CD4-positive, alpha-beta T cell treated with Interferon gamma for 1 hour (primary cell): Measurements from ENCODE around the gene C4orf50.

ENCODE experiments used
- DNase-seq: peaks from one replicate; pipeline ENCODE4 v3.0.0-alpha.2; 2020

The C4orf50 gene

GRCh38 chr4:5917672-5918071 is 100.6 kb downstream of the C4orf50 start:
- no peak for DNase-seq

DNA sequence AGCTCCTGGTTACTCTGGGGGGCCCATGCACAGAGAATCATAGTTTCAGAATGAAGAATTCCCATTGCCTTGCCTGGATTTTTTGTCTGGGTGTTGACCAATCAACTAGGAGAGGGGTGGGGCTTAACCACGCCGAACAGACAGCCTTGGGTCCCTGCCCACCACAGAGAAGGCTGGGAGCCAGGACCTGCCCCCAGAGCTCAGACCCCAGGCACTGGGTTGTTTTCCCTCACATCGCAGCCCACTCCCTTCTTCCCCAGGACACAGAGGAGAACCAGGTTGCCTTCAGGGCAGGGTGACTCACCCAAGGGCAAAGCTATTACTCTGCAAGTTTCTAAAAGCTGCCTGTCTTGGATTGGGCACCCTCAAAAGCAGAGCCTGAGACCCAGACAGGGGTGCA is 102.0 kb downstream of the C4orf50 start:
- no peak for DNase-seq

- DNase-seq: no peak
Observed at GRCh38 chr4:5913454-5913853, 104.8 kb downstream of the C4orf50 start.

GRCh38 chr4:5912614-5913019 is 105.6 kb downstream of the C4orf50 start:
- no peak for DNase-seq

DNA sequence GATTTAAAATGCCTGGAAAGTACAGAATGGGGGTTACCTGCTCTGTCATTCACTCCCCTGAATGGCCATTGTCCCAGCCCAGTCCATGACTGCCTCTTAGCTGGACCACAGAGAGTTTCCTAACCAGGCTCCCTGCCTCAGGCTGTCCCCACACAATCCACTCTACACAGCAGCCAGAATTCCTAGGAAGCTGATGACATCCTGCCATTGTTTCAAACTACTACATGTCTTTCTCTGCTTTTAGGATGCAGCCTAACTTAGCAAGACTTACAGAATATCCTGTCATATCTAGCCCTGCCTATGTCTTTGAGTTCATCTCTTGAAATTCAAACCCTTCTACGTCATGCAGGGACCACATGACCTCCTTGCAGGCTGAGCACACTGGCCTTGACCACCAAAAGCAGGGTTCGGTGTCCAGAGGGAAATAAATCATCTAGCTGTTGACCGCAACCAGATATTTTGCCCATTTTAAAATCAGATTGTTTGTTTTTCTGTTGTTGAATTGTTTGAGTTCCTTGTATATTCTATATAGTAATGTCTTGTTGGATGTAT is 109.3 kb downstream of the C4orf50 start:
- DNase-seq: no peak

DNA sequence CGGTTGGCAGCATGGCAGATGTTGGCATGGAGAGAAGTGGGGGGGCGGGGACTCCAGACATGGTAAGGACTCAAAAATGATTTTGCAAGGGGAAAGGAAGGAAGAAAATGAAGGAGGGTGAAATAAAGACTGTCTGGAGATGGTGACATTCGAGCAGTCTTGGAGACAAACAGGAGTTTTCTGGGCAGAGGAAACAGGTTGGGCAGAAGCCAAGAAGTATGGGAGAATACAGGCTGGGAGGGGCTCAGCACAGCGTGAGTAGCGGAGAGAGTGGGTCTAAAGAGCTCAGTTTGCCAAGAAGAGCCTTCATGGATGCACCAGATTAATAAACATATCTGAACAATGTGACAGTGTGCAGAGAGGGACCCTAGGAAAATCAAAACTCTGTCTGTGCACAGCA is 112.0 kb downstream of the C4orf50 start:
- DNase-seq: no peak

GRCh38 chr4:5905714-5906113 is 112.5 kb downstream of the C4orf50 start:
- DNase-seq: no peak

DNA sequence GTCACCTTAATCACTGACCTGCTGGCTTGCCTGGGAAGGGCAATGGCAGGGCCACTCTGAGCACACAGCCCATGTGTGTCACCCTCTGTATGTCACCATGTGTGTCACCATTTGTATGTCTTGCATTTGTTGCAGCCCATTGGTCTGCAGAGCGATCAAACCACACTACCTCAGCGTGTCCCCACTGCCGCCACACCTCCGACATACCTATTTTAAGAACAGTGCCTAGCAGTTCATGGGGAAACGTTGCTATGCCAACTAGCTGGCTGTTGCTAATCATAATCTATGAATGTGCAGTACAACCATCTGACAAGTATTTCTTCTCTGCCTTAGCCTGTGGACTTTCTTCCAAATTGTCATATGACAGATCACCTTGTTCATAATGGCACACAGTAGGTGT is 117.4 kb downstream of the C4orf50 start:
- DNase-seq: no peak

- no peak for DNase-seq
Observed at GRCh38 chr4:5899881-5900280, 118.3 kb downstream of the C4orf50 start.

DNA sequence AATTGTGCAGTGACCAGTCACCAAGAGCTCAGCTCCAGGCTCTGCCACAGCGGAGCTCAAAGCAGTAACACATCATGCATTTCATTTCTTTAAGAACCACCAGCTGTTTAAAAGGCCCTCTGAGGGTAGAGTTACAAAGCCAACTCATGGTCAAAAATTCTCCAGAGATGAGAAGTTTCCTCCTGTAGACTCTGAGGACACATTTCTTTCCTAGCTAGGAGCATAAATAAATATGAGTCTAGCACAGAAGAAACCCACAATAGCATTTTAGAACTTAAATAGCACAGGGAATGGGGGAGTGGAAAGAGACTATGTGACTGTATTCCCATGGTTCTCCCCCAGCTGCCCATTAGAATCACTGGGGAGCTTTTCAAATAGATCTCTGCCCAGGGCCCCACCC is 118.8 kb downstream of the C4orf50 start:
- no peak for DNase-seq

DNA sequence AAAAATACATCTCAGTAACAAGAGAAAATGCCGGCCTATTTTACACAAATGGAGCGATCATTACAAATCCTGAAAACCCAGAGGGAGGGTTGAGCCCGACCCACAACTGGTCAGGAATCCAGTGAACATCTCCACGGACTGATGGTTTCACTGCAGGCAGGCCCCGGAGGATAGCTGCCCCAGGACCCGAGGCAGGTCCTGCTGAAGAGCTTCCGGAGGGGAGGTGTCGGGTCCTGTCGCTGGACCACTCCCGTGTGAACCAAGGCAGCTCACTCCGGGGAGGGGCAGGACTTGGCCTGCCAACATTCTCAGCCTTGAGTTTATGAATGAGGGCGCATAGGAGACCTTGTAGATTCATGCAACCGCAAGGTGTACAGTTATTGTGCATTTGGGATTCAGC is 120.6 kb downstream of the C4orf50 start:
- no peak for DNase-seq

GRCh38 chr4:5895287-5895686 is 122.9 kb downstream of the C4orf50 start:
- no peak for DNase-seq

DNA sequence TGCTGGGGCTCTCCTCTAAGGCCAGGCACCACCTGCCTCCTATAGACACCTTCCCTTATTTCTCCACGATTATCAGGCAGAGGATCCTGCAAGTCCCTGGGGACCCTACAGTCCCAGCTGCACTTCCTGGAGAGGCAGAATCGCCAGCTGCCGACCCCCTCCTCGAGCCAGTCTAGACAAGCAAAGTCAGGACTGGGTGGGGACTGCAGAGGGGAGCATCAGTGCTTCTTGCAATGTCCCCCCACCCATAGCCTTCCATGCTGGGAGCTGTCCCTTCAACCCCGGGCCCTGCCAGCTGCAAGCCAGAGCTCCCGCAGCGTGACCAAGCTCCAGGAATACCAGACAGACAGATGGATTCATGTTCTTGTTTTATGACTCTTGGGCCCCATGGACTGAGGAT is 124.0 kb downstream of the C4orf50 start:
- DNase-seq: no peak

GRCh38 chr4:5893591-5893990 is 124.6 kb downstream of the C4orf50 start:
- DNase-seq: no peak

- DNase-seq: no peak
Observed at GRCh38 chr4:5893004-5893580, 125.1 kb downstream of the C4orf50 start, which contains the start of gene CRMP1. TSS of gene CRMP1 (minus strand) at chr4:5893086. CDS start at chr4:5892969, 117 bp downstream.

- no peak for DNase-seq
Observed at GRCh38 chr4:5892323-5893003, 125.8 kb downstream of the C4orf50 start.

DNA sequence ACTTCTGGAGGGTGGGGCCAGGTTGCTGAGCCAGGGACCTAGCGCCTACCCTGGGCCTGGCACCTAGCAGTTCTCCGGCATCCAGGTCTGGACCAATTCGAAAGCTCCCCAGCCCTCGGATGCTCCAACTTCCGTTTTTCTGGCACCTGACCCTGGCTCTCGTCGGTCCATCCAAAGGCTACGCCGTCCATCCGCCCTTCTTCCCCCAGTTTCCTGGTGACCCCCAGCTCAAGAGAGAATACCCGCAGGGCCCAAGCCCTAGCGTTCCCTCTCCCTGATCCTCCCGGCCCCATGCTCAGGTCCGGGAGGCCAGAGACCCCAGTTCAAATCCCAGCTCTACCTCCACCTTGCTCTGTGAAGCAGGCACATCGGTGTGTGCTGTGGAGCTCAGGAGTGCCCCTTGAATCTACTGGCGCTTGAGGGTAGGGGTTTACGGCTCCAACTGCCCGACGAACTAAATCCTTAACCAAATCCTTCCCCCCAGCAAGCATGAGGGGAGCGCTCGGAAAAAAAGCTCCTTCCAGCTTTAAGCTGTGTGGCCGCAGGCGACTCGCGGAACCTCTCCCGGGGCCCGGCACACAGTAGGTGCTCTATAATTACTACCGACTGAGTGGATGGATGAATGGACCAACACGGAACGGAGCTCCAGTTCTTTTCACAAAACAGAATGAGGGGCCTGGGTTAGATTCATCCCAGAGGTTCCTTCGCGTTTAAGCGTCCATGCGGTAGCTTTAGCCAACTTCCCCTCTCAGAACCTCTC is 126.5 kb downstream of the C4orf50 start:
- DNase-seq: no peak

DNA sequence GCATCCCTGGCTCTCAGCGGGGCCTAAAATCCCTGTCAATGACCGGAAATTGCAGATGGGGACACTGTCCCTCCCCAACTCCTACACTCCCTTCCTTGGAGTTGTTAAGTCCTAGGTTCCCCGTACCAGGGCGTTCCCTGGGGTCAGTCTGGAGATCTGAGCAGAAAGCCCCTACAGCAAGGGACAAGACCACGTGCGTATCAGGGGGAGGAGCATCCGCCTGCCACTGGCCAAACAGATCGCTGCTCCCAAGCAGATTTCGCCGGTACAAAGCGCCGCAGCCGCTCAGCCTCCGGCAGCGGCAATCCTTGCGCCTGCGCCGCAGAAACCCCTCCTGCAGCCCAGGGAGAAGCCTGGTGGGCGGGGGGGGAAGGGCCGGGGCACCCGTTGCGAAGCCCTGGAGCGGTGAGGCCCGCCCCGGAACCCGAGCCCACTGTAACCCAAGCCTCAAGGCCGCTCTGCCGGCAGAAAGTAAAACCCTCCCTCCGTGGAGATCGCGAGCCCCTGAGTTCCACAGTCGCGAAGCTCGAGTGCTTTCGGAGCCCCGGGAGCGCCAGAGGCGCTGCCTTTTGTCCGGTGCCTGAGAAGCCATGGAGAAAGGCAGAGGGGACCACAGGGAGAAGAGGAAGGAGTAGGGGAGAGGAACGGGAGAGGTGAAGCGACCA is 128.0 kb downstream of the C4orf50 start:
- DNase-seq: no peak

GRCh38 chr4:5889002-5889696 is 129.1 kb downstream of the C4orf50 start:
- DNase-seq: no peak

GRCh38 chr4:5888222-5889001 is 129.8 kb downstream of the C4orf50 start:
- no peak for DNase-seq

- DNase-seq: no peak
Observed at GRCh38 chr4:5887361-5888221, 130.6 kb downstream of the C4orf50 start.
